Right lobe of liver (tissue), 4 donors: ENCODE measurements around the gene AKNA.

Source experiments
- CTCF ChIP-seq, 4 donors: fragments of 200-600 bp in 3 of 4; fragments of 450-650 bp in 1 of 4; IDR thresholded peaks; one replicate each; pipeline versions ENCODE4 v1.5.1 to v1.8.0; 2016 to 2022; ENCODE audit warnings: antibody characterized with exemption in 4 of 4, mild to moderate bottlenecking in 2 of 4
- POLR2A ChIP-seq: fragments of 450-650 bp; IDR thresholded peaks from one replicate; pipeline ENCODE4 v1.6.1; 2017; ENCODE audit warnings: antibody characterized with exemption, mild to moderate bottlenecking
- donor health status: DM: no; HTN: no; CAD: no.
- donor health status: DM: no; HTN: no; CAD: no.
- donor health status: DM: no; HTN: yes; CAD: no.

GRCh38 chr9:114413861-114414301, 26.1 kb upstream of the AKNA start:
- TF ChIP-seq CTCF (IDR thresholded peaks at IDR 0.05) (no peak), POLR2A (no peak)
